HepG2 (cell line): ENCODE results near the gene ZNF20.

Experiments used
- MAX ChIP-seq: IDR thresholded peaks from 2 replicates; pipeline ENCODE4 v1.6.1; 2012; ENCODE audit warnings: inconsistent platforms
- ZFP36 ChIP-seq: fragments of 150-350 bp; IDR thresholded peaks from 2 replicates; pipeline ENCODE4 v1.6.1; 2018; ENCODE audit warnings: borderline replicate concordance, low read length, low read depth; ENCODE audit not compliant: partially characterized antibody
- ZNF274 ChIP-seq: sonication (generic); formaldehyde crosslinking; IDR thresholded peaks from 2 replicates; pipeline ENCODE4 v1.5.1; 2020; ENCODE audit warnings: mild to moderate bottlenecking, missing genetic modification reagents

- TF ChIP-seq MAX = no peak
- TF ChIP-seq ZFP36 = no peak
- TF ChIP-seq ZNF274 = no peak
Measured at GRCh38 chr19:12159773-12160414, 19.7 kb upstream of the ZNF20 start.
